ENCODE measurements around the gene ZFAND3. TPM values are rescaled to one million over a fixed set of nuclear protein-coding genes. Genes with fewer than 3 reads are reported as not detected.

Gene ZFAND3
- total and polyA plus RNA-seq, 10 of the 15 experiments (the other 5 are each of a cell fraction or from before 2014, with no cell fraction given): 0.90 to 34.4 (median 16.3) TPM

DNA sequence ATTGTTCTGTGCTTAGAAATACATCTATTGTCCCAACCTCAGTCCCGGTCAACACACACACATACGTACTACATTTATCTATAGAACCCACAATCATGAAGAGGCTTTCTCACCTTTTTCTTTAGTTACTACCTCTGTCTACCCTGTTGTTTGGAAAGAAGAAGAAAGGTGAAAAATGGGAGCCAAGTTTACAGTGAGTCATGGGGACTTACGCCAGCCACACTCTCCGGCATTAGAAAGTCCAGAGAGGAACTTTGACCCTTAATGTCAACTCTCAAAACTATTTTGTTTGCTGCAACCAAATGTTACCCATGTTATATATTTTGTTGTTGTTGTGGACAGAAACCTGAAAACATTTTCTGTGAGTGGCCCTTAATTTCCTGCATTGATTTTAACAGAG lies 259.1 kb downstream of the ZFAND3 start:
- no peak for TF ChIP-seq NR2C1 (IDR thresholded peaks at IDR 0.05)
- no peak for TF ChIP-seq HDAC2 (IDR thresholded peaks at IDR 0.05)
- no peak for TF ChIP-seq NKRF (conservative IDR thresholded peaks at IDR 0.05)
- TF ChIP-seq EP300 (IDR thresholded peaks at IDR 0.05; ENCODE audit: borderline replicate concordance in 1 of 2, control insufficient read depth in 1 of 2, low read depth in 2 of 2, low read length in 2 of 2): no peak
- TF ChIP-seq MYB (IDR thresholded peaks at IDR 0.05; ENCODE audit: borderline replicate concordance, low read depth, low read length): no peak
- no peak for TF ChIP-seq EGR1 (IDR thresholded peaks at IDR 0.05; ENCODE audit: borderline replicate concordance in 1 of 2, low read depth in 2 of 2, low read length in 2 of 2)
- TF ChIP-seq EZH2 (IDR thresholded peaks at IDR 0.05; ENCODE audit: borderline replicate concordance, control insufficient read depth, low read depth, low read length): no peak
- TF ChIP-seq DPF2 (IDR thresholded peaks at IDR 0.05): no peak
- no peak for TF ChIP-seq RB1 (IDR thresholded peaks at IDR 0.05; ENCODE audit: borderline replicate concordance)
- TF ChIP-seq IKZF1 (conservative IDR thresholded peaks at IDR 0.05): no peak
- no peak for TF ChIP-seq HDAC6 (IDR thresholded peaks at IDR 0.05; ENCODE audit: unreplicated experiment)
- TF ChIP-seq, protein P1, sequence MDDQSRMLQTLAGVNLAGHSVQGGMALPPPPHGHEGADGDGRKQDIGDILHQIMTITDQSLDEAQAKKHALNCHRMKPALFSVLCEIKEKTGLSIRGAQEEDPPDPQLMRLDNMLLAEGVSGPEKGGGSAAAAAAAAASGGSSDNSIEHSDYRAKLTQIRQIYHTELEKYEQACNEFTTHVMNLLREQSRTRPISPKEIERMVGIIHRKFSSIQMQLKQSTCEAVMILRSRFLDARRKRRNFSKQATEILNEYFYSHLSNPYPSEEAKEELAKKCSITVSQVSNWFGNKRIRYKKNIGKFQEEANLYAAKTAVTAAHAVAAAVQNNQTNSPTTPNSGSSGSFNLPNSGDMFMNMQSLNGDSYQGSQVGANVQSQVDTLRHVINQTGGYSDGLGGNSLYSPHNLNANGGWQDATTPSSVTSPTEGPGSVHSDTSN (IDR thresholded peaks at IDR 0.05; ENCODE audit: insufficient replicate concordance, low read depth, low read length): no peak
- TF ChIP-seq KDM1A (IDR thresholded peaks at IDR 0.05; ENCODE audit: borderline replicate concordance): no peak
- no peak for TF ChIP-seq SUZ12 (IDR thresholded peaks at IDR 0.05; ENCODE audit: unreplicated experiment)
- TF ChIP-seq MEF2A (IDR thresholded peaks at IDR 0.05; ENCODE audit: insufficient read depth, low read depth, low read length): no peak
- TF ChIP-seq TCF7 (IDR thresholded peaks at IDR 0.05; ENCODE audit: borderline replicate concordance): no peak
- no peaks in the 10 kb centered on the region for H4K20me1 ChIP-seq (ENCODE audit: control insufficient read depth, insufficient read depth)
- intact Hi-C loops (cut with micrococcal nuclease; ENCODE audit: unreplicated experiment) (no loop called here), in situ Hi-C loops (cut with MboI) (no loop called here)
- H3K4me3 ChIP-seq: no peak overlapping the region
- no peak for FAIRE-seq
- H3K4me1 ChIP-seq (ENCODE audit: control insufficient read depth, insufficient read depth, low read length): no peaks in the 10 kb centered on the region
- ChIA-PET CTCF (no interaction called here), SMC1A (ENCODE audit: uncharacterized antibody, unreplicated experiment) (interaction anchor here (0.6 to 1.2 kb wide), 4 partner anchors 15 to 991 kb away, joined by 3 to 4 read pairs (median 4); no protein-coding TSS in a partner anchor), POLR2A (no interaction called here), RAD21 (ENCODE audit: unreplicated experiment) (no interaction called here)
- H2AFZ ChIP-seq (ENCODE audit: control insufficient read depth, low read depth, low read length): no peak overlapping the region
- no peaks in the 10 kb centered on the region for H3K9me3 ChIP-seq (replicated peaks; ENCODE audit: control insufficient read depth, insufficient read depth, low read length)
- peaks cover 0 to 4% of the 10 kb centered on the region in 2 experiments; a peak in 1 of 4 replicates for H3K36me3 ChIP-seq (ENCODE audit: control insufficient read depth in 2 of 2, insufficient read depth in 2 of 2, low read length in 1 of 2)
- H3K79me2 ChIP-seq (ENCODE audit: control insufficient read depth, insufficient read depth, low read length): no peaks in the 10 kb centered on the region
- no peak for DNase-seq (ENCODE audit: low read depth, low spot score)
- H3K4me2 ChIP-seq (ENCODE audit: control insufficient read depth, insufficient read depth): no peak overlapping the region
- no peak overlapping the region for H3K27ac ChIP-seq (ENCODE audit: control insufficient read depth, insufficient read depth)
- no peak overlapping the region for H3K9ac ChIP-seq (ENCODE audit: control insufficient read depth, insufficient read depth, low read length)
- 98% methylated on average over 4 of the region's 4 CpGs for WGBS (ENCODE audit: insufficient coverage, insufficient replicate concordance, low lambda C conversion rate, missing lambda C conversion rate)
- BruUV-seq (replicated peaks): no TSS peak
- no peak for ATAC-seq
- no peaks in the 10 kb centered on the region for H3K27me3 ChIP-seq (replicated peaks in 1 of 2; ENCODE audit: control insufficient read depth in 2 of 2, insufficient read depth in 2 of 2, low read length in 1 of 2)
